Measurements from ENCODE around the gene TMEM219. TPM values are rescaled to one million over a fixed set of nuclear protein-coding genes. Genes with fewer than 3 reads are reported as not detected.

The TMEM219 gene
- total and polyA plus RNA-seq, 9 of the 15 experiments (the other 6 are each of a cell fraction or from before 2014, with no cell fraction given) = 35.3 to 62.8 (median 55.5) TPM

DNA sequence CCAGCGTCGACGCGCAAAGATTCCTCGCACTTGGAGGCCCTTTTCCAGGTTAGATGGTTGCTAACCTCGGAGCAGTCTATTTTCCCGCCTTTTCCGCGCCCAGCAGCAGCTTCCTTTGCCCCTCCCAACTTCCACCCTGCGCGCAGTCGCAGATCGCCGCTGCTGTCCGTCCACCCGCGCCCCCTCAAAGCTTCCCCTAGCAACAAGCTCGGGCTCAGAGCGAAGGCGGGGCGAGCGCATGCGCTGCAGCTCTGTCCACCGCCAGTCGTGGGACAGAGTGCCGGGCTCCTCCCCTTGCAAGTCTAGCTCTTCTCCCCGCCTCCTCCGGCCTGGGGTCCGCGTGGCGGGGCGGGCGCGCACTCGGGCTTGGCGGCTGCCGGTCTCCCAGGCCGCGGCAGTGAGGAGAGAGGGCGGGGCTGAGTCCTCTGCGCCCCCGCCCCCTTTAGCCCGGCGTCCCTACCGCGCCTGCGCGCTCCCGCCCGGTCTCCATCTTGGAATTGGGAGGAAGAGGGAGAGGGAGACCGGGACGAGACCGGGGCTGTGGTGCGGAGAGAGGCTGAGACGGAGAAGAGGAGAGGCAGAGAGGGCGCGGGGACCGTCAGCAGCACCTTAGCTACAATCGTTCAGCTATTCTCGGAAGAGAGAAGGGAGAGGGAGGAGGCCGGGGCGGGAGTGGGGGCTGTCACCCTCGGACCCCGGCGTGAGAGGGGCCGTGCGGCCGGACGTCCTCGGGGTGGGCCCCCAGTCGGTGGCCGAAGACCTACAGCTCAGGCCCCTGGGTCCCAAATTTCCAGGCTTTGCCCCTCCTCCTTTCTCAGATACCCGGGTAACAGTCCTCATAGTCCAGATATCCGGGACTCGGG lies 11.7 kb downstream of the TMEM219 start, which contains the start of gene TAOK2 (continued):
- TF ChIP-seq, protein P1, sequence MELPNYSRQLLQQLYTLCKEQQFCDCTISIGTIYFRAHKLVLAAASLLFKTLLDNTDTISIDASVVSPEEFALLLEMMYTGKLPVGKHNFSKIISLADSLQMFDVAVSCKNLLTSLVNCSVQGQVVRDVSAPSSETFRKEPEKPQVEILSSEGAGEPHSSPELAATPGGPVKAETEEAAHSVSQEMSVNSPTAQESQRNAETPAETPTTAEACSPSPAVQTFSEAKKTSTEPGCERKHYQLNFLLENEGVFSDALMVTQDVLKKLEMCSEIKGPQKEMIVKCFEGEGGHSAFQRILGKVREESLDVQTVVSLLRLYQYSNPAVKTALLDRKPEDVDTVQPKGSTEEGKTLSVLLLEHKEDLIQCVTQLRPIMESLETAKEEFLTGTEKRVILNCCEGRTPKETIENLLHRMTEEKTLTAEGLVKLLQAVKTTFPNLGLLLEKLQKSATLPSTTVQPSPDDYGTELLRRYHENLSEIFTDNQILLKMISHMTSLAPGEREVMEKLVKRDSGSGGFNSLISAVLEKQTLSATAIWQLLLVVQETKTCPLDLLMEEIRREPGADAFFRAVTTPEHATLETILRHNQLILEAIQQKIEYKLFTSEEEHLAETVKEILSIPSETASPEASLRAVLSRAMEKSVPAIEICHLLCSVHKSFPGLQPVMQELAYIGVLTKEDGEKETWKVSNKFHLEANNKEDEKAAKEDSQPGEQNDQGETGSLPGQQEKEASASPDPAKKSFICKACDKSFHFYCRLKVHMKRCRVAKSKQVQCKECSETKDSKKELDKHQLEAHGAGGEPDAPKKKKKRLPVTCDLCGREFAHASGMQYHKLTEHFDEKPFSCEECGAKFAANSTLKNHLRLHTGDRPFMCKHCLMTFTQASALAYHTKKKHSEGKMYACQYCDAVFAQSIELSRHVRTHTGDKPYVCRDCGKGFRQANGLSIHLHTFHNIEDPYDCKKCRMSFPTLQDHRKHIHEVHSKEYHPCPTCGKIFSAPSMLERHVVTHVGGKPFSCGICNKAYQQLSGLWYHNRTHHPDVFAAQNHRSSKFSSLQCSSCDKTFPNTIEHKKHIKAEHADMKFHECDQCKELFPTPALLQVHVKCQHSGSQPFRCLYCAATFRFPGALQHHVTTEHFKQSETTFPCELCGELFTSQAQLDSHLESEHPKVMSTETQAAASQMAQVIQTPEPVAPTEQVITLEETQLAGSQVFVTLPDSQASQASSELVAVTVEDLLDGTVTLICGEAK (IDR thresholded peaks at IDR 0.05) = no peak; the same call in 1 of the 2 replicates
- TF ChIP-seq, protein P1 (CRISPR knock-in tag; IDR thresholded peaks at IDR 0.05) = no peak
- TF ChIP-seq NCOR1 (IDR thresholded peaks at IDR 0.05) (no peak), ESRRA (IDR thresholded peaks at IDR 0.05; ENCODE audit: borderline replicate concordance, low read depth) (no peak; the same call in 1 of the 2 replicates), SIRT6 (IDR thresholded peaks at IDR 0.05; ENCODE audit: low read depth, low read length) (no peak), SMARCB1 (IDR thresholded peaks at IDR 0.05; ENCODE audit: insufficient read length, low read depth) (no peak), SRSF1 (IDR thresholded peaks at IDR 0.05; ENCODE audit: low read depth, low read length) (no peak), GABPA (tag; conservative IDR thresholded peaks at IDR 0.05; ENCODE audit: low read depth) (peak; percentile 59; the same call in 1 of the 2 replicates), ZNF134 (CRISPR knock-in tag; conservative IDR thresholded peaks at IDR 0.05) (no peak), HNRNPH1 (optimal IDR thresholded peaks at IDR 0.05; ENCODE audit: low read depth, low read length) (no peak), ZFP36 (IDR thresholded peaks at IDR 0.05; ENCODE audit: low read depth, low read length, partially characterized antibody) (no peak), KDM1A (IDR thresholded peaks at IDR 0.05) (no peak), PTBP1 (IDR thresholded peaks at IDR 0.05; ENCODE audit: low read depth, low read length) (no peak), ZBTB17 (CRISPR knock-in tag; IDR thresholded peaks at IDR 0.05) (no peak), CBFA2T3 (IDR thresholded peaks at IDR 0.05) (no peak), POLR3A (IDR thresholded peaks at IDR 0.05; ENCODE audit: borderline replicate concordance, extremely low read depth, insufficient read depth, insufficient read length) (no peak), RB1 (IDR thresholded peaks at IDR 0.05; ENCODE audit: low read depth) (peak; percentile 93), MAFF (IDR thresholded peaks at IDR 0.05; ENCODE audit: low read length) (no peak)
- TF ChIP-seq, protein P2, sequence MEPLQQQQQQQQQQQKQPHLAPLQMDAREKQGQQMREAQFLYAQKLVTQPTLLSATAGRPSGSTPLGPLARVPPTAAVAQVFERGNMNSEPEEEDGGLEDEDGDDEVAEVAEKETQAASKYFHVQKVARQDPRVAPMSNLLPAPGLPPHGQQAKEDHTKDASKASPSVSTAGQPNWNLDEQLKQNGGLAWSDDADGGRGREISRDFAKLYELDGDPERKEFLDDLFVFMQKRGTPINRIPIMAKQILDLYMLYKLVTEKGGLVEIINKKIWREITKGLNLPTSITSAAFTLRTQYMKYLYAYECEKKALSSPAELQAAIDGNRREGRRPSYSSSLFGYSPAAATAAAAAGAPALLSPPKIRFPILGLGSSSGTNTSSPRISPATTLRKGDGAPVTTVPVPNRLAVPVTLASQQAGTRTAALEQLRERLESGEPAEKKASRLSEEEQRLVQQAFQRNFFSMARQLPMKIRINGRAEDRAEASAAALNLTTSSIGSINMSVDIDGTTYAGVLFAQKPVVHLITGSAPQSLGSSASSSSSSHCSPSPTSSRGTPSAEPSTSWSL (CRISPR knock-in tag; IDR thresholded peaks at IDR 0.05; ENCODE audit: borderline replicate concordance) = no peak
